Measurements from ENCODE around the gene USH2A.

USH2A gene

GRCh38 chr1:215739025-215739424 is 684.2 kb downstream of the USH2A start:
- Histone ChIP-seq H3K4me3 (ENCODE audit: low read depth, low read length) (no peak overlapping the region), H3K9me3 (ENCODE audit: severe bottlenecking) (no peaks in the 10 kb centered on the region), H3K27me3 (ENCODE audit: insufficient read depth, low read depth, severe bottlenecking) (no peaks in the 10 kb centered on the region), H3K27ac (no peak overlapping the region), H3K36me3 (no peaks in the 10 kb centered on the region)
- DNase-seq: no peak
- TF ChIP-seq CTCF (IDR thresholded peaks at IDR 0.05; ENCODE audit: low read depth, low read length): no peak

- Histone ChIP-seq H3K36me3 (no peaks in the 10 kb centered on the region), H3K27me3 (ENCODE audit: insufficient read depth, low read depth, severe bottlenecking) (no peaks in the 10 kb centered on the region), H3K9me3 (ENCODE audit: severe bottlenecking) (no peaks in the 10 kb centered on the region), H3K4me3 (ENCODE audit: low read depth, low read length) (no peak overlapping the region), H3K27ac (no peak overlapping the region)
- TF ChIP-seq CTCF (IDR thresholded peaks at IDR 0.05; ENCODE audit: low read depth, low read length): no peak
- no peak for DNase-seq
Measured at GRCh38 chr1:215731699-215732098, 691.5 kb downstream of the USH2A start.

- H3K4me3 ChIP-seq (ENCODE audit: low read depth, low read length): no peak overlapping the region
- H3K27ac ChIP-seq: no peak overlapping the region
- no peaks in the 10 kb centered on the region for H3K27me3 ChIP-seq (ENCODE audit: insufficient read depth, low read depth, severe bottlenecking)
- H3K36me3 ChIP-seq: no peaks in the 10 kb centered on the region
- no peak for DNase-seq
- TF ChIP-seq CTCF (IDR thresholded peaks at IDR 0.05; ENCODE audit: low read depth, low read length): no peak
- no peaks in the 10 kb centered on the region for H3K9me3 ChIP-seq (ENCODE audit: severe bottlenecking)
Measured at GRCh38 chr1:215730600-215730999, 692.6 kb downstream of the USH2A start.

GRCh38 chr1:215728169-215728568 is 695.1 kb downstream of the USH2A start:
- H3K4me3 ChIP-seq (ENCODE audit: low read depth, low read length): no peak overlapping the region
- no peak for TF ChIP-seq CTCF (IDR thresholded peaks at IDR 0.05; ENCODE audit: low read depth, low read length)

GRCh38 chr1:215720126-215720525 is 703.1 kb downstream of the USH2A start:
- Histone ChIP-seq H3K4me3 (ENCODE audit: low read depth, low read length) (no peak overlapping the region), H3K9me3 (ENCODE audit: severe bottlenecking) (no peaks in the 10 kb centered on the region), H3K36me3 (no peaks in the 10 kb centered on the region), H3K27me3 (ENCODE audit: insufficient read depth, low read depth, severe bottlenecking) (no peaks in the 10 kb centered on the region), H3K27ac (no peak overlapping the region)
- no peak for TF ChIP-seq CTCF (IDR thresholded peaks at IDR 0.05; ENCODE audit: low read depth, low read length)
- no peak for DNase-seq

More at GRCh38 chr1:215728169-215728568, 695.1 kb downstream of the USH2A start:
- no peaks in the 10 kb centered on the region for H3K27me3 ChIP-seq (ENCODE audit: insufficient read depth, low read depth, severe bottlenecking)
- DNase-seq: no peak
- no peaks in the 10 kb centered on the region for H3K9me3 ChIP-seq (ENCODE audit: severe bottlenecking)
- no peak overlapping the region for H3K27ac ChIP-seq
- H3K36me3 ChIP-seq: no peaks in the 10 kb centered on the region

GRCh38 chr1:215719552-215719951 is 703.7 kb downstream of the USH2A start:
- Histone ChIP-seq H3K36me3 (no peaks in the 10 kb centered on the region), H3K27ac (no peak overlapping the region), H3K27me3 (ENCODE audit: insufficient read depth, low read depth, severe bottlenecking) (no peaks in the 10 kb centered on the region), H3K4me3 (ENCODE audit: low read depth, low read length) (no peak overlapping the region), H3K9me3 (ENCODE audit: severe bottlenecking) (no peaks in the 10 kb centered on the region)
- TF ChIP-seq CTCF (IDR thresholded peaks at IDR 0.05; ENCODE audit: low read depth, low read length): no peak
- no peak for DNase-seq

All from WERI-Rb-1 (cell line).